ENCODE measurements around the gene FBXW4.

- no peak for TF ChIP-seq EP300 (IDR thresholded peaks at IDR 0.05; ENCODE audit: borderline replicate concordance in 1 of 2, low read depth in 1 of 2, low read length in 1 of 2)
- no peak for TF ChIP-seq CTCF (IDR thresholded peaks at IDR 0.05)
- no peak for TF ChIP-seq TEAD4 (IDR thresholded peaks at IDR 0.05; ENCODE audit: borderline replicate concordance, insufficient read depth)
Observed at GRCh38 chr10:101726115-101726387, 31.1 kb upstream of the FBXW4 start.
